Hematopoietic multipotent progenitor cell treated with erythropoietin and hydrocortisone succinate and interleukin-3 and kit ligand, for 17 days (in vitro differentiated cells): Measurements from ENCODE around the gene CIB2.

Experiments
- DNase-seq: peaks from one replicate; pipeline ENCODE4 v3.0.0-alpha.2; 2015; ENCODE audit warnings: low spot score

CIB2 gene

DNA sequence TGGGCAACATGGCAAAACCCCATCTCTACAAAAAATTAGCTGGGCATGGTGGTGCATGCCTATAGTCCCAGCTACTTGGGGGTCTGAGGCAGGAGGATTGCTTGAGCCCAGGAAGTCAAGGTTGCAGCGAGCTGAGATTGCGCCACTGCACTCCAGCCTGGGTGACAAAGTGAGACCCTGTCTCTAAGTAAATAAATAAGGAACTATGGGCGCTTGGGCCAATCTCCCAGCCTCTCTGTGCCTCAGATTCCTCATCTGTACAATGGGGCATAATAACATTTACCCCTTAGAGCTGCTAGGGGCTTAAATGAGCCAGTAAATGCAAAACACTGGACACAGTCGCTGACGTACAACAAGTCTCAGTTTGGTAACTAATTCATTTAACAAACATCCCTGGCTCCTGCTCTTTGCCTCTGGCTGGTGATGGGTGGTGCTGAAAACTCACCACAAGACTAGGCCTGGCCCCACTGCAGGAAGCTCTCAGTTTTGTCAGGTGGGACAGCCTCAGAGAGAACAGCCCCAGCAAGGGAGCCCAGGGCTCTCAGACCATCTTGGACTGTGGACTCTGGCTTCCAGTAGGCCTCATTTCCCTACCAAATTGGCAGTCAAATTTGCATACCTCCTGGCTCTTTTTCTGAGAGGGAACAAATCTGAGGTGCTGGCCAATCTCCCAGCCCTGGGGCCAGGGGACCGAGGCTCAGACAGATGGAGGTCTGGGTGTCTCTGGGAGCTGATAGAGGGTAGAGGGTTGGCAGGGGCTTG, 47.4 kb downstream of the CIB2 start:
- DNase-seq: no peak

- no peak for DNase-seq
These were observed 48.1 kb downstream of the CIB2 start for GRCh38 chr15:78083186-78083585.

DNA sequence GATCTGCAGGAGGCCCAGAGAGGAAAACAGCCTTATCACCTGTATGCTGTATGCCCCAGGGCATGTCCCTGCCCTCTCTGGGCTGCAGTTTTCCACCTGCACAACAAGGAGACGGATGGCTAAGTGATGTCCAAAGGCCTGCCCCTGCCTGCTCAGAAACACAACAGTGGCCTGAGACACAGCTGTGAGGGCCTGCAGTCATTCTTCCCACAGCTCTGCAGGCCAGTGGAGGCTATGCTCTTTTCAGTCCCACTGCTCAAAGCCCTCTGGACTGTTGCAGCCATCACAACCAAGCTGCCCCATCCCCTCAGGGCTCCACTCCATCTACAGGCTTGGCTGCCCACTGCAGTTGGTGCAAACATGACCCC, 48.5 kb downstream of the CIB2 start:
- no peak for DNase-seq

- DNase-seq: no peak
These were observed 49.0 kb downstream of the CIB2 start for GRCh38 chr15:78082106-78082742.

DNA sequence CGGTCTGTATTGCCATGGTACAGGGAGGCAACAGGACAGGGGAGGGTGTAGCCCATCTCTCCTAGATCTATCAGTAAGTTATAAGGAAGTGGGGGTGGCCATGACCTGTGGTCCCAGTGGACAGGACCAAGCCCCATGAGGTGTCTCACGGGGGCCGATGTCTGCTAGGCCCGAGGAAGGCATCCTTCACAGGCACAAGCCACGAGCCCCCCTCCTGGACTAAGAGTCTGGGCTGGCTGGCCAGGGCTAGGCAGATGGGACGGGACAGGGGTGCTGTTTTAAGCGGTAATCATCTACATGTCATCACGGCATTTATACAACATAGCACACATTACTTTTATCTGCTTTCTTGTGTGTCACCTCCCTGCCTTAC, 51.2 kb downstream of the CIB2 start:
- DNase-seq: no peak

DNA sequence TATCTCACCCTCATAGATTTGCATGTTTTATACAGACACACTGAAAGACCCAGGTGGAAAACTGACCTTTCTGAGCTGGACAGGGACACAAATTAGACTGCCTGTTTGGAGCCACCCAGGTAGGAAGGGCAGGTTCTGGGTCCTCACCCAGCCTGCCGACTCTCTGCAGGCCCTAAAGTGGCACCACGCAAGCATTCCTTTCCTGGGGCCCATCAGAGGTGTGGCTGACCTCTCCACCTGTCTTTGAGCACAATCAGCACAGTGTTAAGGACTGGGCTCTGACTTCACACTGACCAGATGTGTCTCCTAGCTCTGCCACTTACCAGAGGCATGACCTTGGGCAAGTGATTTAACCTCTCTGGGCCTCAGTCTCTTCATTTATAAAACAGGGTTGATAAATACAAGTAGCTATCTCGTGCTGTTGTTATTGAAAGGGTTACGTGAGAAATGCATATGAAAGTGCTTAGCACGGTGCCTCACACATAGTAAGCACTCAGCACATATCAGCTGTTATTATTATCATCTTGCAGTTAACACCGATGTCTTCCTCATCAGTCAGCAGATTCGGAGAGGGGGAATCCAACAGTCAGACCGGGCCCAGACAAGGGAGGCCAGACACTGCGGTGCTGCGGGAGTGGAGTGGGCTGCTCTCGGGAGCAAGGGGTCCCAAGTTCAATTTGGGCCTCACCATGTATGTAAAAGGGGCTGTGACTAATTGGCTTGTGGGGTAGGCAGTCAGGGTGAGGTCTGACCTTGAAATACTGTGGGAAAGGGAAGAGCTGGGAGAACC, 51.8 kb downstream of the CIB2 start:
- DNase-seq: no peak

GRCh38 chr15:78077871-78078210, 53.4 kb downstream of the CIB2 start:
- no peak for DNase-seq

DNA sequence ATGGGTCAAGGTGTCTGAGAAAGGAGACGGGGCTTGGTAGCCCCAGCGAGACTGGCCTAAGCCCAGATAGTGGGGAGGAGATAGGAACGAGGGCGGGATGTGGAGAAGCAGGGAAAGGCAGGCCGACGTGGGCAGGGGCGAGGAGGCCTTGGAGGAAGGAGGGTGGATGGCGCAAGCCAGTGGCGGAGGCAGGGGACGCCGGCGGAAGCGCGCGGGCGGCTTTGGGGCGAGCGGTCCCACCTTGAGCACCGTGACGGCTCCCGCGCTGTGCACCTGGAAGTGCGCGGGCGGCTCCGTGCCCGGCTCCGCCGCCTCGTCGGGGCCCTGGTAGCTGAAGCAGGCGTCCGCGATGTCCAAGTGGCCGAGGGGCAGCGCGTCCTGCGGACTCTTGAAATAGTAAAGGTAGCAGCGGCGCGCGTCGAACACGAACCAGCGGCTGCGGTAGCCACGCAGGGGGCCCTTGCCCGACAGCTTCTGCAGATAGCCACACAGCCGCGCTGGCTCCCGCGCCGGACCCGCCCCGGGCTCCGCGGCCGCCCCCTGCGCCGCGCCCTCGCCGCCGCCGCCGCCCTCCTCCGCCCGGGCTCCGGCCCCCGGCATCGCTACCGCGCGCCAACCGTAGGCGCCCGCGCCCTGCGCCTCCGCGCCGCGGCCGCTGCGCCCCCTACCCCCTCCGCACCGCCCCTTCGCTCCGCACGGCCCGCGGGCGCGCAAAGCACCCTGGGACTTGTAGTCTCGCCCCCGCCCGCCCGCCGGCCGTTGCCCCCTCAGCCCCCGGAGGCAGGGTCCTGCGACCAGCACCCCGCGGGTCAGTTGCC, 54.0 kb downstream of the CIB2 start, which contains the start of gene TBC1D2B:
Gene TBC1D2B (minus strand): TSS at position 659 of the 818 bp plus-strand sequence. CDS start 59 bp downstream, at position 600.
- DNase-seq: peak; percentile 24

GRCh38 chr15:78076231-78077052, 54.8 kb downstream of the CIB2 start:
- no peak for DNase-seq

- DNase-seq: no peak
These were observed 55.6 kb downstream of the CIB2 start for GRCh38 chr15:78075490-78076230.

- no peak for DNase-seq
These were observed 58.0 kb downstream of the CIB2 start for GRCh38 chr15:78073046-78073787.

DNA sequence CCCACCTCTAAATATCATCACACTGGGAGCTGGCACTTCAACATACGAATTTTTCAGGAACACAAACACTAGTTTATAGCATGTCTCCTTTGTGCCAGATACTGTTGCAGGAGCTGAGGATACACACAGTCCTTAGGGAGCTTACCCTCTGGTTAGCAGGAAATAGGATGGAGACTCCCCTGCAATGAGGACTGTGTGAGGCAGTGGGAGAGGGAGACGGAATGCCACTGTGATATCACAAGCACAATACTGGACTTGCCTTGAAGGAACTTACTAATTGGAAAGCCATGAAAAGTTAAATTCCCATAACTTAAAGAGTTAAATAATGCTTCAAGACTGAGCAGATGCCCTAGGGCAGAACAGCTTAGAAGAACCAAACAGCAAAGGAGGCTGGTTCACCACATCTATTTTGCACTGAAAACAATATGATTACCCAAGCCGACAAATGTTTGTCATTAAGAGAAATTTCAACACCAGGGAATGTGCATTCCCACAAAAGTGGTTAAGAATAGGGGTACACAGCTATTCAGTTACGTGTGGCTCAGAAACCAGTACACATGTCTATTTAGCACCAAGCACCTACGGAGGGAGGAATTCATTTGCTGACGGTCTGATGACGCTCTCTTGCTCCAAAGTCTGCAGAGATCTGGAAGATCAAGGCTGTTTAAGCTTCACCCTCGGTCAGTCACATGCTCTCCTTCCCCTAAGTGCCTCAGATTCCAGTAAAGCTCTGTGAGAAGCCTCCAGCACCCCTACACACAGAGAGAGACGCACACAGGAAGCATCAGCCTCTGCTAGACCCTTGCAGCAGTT, 59.0 kb downstream of the CIB2 start:
- no peak for DNase-seq

- no peak for DNase-seq
These were observed 59.9 kb downstream of the CIB2 start for GRCh38 chr15:78071383-78071782.

DNA sequence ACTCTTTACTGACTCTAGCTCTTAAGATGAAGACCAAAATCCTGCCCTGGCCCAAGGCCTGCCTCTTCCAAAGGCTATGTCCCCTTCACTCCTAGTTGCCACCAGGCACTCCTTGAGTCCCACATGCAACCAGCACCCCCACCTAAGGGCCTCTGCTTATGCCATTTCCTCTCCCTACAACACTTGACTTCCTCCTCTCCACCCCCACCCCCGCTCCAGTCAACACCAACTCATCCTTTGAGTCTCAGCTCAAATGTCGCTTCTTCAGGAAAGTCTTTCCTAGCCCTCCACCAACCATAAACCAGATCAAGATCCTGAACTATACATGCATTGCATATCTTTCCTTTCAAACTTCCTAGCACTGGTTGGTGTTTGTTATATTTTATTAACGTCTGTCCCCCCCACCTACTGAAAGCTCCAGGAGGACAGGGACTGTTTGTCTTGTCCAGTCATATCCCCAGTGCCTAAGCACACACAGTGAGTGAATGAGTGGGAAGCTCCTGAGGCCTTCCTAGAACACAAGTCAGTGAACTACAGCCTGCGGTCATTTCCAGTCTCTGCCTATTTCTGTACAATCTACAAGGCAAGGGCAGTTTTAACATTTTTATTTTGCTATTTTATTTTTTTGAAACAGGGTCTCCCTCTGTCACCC, 61.1 kb downstream of the CIB2 start:
- DNase-seq: no peak

GRCh38 chr15:78069462-78070029, 61.7 kb downstream of the CIB2 start:
- no peak for DNase-seq

- DNase-seq: no peak
These were observed 62.2 kb downstream of the CIB2 start for GRCh38 chr15:78069052-78069414.

DNA sequence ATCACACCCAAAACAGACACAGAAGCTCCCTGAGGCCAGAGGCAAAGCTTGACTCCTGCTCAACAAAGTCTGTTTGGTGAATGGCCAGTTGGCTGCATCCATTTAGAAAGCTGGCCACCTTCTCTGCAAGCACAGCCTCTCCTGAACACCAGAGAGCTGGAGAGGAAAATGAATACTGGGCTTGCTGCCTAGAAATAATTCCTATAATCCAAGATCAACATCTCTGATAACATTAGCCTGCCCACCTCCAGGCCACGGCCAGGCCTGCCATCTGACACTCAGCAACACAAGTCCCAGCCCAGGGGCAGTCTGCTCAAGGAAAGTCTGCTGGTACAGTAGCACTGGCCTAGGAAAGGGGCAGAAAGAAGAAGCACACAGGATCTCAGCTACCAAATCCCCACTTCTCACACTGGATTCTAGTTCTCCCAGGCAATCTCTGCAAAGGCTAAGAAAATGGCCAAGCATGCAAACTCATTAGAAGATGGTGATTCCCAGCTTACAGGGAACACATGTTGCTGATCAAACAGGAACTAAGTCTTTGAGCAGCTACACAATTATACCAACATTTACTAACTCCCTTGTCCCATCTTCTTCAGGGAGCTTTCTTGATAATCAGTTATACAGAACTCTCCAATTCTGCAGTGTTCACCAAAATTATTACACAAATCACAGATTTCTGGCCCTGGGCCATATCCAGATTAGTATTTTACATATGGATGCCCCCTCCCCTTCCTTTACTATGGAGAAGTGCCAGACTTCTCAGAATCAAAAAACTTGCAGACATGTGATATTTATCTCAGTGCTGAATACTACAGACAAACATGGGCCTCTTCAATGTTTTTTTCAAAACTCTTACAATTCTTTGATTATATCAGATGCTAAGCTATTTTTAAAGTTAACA, 63.7 kb downstream of the CIB2 start:
- no peak for DNase-seq
